Lung microvascular endothelial cell (primary cell): ENCODE results near the gene DNAH9. TPM values are rescaled to one million over a fixed set of nuclear protein-coding genes. Genes with fewer than 3 reads are reported as not detected.

Experiments used
- DNase-seq, 2 donors: peaks; one replicate each; pipeline versions ENCODE4 v3.0.0 to v3.0.0-alpha.2; 2010; ENCODE audit warnings: low read depth in 2 of 2
- total RNA-seq: library from RNA; depleted of rRNA; stranded (reverse); fragments of >200 nt; gene quantifications from 2 replicates; pipeline ENCODE4 v1.2.1, GENCODE V29; 2014

Gene DNAH9
- total RNA-seq, 1 donor from 2014 or later: not detected

- DNase-seq: no peak
Measured at GRCh38 chr17:11825572-11826209, 227.4 kb downstream of the DNAH9 start.

DNA sequence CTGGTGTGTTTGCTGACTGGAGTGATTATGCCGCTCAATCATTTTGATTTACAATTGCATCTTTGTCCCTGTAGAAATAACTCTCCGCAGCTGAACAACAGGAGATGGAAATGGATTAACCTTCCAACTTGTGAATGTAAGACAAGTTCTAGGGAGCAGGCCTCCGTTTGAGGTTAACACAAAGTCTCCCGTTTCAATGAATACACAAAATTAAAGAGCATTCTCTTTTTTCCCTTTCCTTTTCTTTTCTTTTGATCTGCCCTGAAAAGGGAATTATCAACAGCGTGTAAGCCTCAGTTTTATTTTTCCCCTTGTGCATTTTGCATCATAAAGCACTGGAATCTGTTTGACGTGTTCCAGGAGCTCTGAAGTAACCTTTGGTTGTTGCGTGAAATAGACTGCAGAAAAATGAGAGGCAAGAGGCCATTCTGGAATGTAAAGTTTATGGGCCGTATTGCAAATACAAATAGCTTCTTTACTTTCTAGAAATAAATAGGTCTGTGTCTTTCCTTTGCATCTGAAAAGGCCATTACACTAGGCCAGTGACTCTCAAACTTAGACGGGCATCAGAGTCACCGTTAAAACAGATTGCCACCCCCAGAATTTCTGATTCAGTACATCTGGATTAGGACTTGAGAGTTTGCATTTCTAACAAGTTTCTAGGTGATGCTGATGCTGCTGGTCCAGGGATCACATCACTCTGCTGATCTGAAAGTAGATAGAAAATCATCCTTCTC, 234.3 kb downstream of the DNAH9 start:
- DNase-seq: no peak

DNA sequence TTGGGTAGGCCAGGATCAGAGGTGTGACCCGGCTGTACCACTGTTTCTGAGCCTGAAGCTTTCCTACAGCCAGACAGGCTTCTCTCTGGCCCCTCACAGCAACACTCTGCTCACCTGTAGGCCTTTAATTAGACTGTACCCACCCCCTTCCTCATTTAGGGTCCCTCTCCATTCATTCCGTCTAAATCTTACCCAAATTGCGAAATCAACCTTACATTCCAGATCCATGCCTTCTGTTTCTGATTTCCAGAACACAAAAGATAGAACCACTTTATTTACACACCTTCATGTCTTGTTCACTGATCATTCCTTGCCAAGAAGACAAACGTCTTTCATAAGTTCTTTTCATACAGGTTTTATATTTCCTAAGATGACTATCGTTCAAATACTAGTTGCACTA, 238.2 kb downstream of the DNAH9 start:
- DNase-seq: no peak

GRCh38 chr17:11840052-11840451, 241.8 kb downstream of the DNAH9 start:
- no peak for DNase-seq

- DNase-seq: no peak
Measured at GRCh38 chr17:11840831-11841230, 242.6 kb downstream of the DNAH9 start.

GRCh38 chr17:11848330-11848729, 250.1 kb downstream of the DNAH9 start:
- DNase-seq: no peak

GRCh38 chr17:11852231-11852630, 254.0 kb downstream of the DNAH9 start:
- DNase-seq: no peak

DNA sequence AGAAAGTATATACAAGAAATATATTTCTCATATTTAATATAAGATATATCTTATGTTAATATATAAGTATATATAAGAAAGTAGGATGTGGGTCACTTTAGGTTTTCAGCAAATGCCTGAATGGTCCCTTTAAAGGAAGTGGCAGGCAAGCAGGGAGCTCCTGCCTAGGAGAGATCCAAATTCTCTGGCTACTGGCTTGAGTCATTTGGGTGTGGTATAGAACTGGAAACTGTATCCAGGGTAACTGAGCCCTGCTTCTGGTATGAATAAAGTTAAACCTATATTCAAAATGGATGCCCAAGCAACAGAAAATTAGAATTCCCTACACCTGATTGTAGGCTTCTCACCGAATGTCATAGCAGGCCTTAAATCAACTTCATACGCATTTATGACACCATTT, 254.6 kb downstream of the DNAH9 start:
- no peak for DNase-seq

DNA sequence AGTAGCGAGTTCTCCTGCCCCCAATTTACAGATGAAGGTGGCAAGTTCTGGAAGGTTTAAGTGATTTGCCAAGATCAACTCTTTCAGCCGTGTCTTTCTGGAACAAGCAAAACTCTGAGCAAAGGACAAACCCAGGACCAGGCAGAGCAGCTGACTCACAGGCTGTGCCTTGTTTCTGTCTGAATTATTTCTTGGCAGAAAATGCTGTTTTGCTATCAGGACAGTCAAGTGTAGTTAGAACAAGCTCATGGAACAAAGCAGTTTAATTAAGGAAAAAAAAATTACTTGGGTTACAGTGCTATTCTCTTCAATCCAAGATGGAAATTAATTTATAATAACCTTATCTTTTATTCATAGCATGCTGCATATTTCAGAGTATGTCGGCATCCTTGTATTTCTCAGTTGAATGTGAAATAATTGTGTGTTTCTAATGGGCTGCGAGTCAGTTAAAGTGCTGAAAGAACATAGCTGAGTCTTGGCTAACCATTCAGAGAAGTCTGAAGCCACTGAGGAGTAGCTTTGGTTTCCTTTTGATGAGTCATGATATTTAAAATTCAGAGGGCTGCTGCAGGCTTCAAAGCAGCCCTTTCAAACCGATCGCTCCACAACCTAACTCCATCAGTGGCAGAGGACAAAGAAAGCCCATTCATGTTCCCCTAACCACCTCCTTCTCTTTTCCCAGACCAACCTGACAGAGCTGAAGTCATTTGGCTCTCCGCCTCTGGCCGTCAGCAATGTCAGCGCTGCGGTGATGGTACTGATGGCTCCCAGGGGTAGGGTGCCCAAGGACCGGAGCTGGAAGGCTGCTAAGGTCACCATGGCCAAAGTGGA, 255.3 kb downstream of the DNAH9 start:
- no peak for DNase-seq

- no peak for DNase-seq
Measured at GRCh38 chr17:11855306-11855705, 257.0 kb downstream of the DNAH9 start.

DNA sequence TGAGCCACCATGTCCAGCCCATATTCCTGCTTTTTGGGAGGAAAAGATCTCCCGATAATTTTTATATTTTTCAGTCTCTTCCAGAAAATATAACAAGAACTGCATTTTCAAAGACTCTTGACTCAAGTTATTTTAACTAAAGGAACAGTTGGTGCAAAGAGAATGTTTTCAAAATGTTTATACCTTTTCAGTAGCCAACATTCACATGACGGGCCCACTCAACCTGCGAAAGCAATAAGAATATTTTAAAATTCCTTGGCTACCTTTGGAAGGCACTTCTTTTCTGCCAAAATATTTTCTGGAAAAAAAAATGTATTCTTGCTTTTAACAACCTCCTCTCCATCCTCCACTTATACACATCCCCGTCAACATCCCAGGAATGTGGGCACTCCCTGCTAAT, 258.7 kb downstream of the DNAH9 start:
- DNase-seq: no peak

DNA sequence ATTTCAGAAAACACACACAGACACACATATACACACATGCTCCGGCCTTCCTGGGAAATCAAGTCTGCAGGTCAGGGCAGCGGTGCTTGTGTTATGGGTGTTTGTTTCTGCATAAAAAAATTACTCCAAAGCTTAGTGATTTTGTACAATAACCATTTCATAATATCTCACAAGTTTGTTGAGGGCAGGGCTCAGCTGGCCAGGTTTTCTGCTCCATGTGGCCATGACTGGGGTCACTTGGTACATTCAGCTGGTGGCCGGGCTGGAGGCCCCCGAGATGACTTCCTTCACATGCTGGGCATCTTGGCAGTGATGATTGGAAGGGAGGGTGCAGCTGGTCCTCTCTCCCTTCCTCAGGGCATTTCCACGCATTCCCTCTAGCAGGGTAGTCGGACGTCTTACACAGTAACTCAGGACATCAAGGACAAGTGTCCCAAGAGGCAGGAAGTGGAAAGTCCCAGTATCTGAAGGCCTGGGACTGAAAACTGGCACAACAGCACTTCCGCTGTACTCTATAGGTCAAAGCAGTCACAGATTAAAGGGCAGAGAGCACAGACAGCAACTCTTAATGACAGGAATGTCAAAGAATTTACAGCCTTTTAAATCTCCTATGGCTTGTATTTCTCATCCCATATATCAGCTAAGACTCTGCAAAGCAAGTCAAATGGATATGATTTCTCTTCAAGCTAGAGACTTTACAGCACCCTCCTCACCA, 271.6 kb downstream of the DNAH9 start:
- no peak for DNase-seq

DNA sequence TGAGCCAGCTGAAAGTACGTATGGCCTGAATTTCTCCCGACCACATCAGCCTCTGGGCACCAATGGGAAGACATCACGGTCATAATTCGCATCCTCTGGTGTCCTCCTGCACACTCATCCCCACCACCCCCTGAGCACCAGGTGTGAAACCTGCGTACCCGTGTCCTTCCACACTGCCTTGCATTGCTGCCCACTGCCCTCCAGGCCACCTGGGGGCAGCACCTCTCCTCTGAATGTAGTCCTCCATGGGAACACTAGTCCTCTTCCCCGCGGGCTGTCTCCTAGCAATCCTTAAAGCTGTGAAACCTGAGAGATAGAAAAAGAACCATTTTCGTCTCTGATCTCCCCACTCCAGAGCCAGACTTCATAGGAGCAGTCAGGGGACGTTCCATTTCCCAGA, 273.5 kb downstream of the DNAH9 start:
- no peak for DNase-seq

- no peak for DNase-seq
Measured at GRCh38 chr17:11874756-11875155, 276.5 kb downstream of the DNAH9 start.

- DNase-seq: peak; percentile 14 to 60
Measured at GRCh38 chr17:11880714-11881113, 282.4 kb downstream of the DNAH9 start.

DNA sequence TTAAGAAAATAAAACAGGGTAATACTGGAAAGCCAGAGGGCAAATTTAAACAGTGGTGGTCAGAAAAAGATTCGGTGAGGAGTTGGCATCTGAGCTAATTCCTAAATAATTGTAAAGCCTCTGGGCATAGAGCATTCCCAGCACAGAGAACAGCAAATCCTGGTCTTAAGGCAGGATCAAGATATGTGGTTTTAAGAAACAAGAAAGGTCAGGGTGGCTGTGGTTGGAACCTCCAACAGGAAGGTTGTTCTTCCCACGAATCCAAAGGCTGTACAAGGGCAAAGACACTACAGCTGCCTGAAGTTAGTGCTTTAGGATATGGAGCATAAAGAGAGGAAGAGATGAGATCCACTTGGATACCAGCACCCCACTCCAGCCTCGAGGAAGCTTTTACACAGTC, 284.4 kb downstream of the DNAH9 start:
- DNase-seq: no peak

DNA sequence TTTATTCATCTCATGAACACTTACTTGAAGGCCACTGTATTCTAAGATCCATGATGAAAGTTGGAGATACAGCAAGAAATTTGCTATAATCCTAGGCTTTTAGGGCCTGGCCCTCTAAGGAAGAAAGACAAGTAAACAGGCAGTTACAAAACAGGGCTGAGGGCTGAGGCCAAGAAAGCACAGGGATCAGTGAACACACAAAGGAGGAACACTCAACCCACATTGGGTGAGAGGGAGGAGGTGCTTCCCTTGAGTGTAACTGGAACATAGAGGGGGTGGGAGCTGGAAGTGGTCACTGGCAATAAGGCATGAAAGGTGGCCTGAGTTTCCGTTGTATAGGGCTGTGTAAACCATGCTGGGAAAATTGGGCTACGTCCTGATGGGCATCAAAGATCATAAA, 286.8 kb downstream of the DNAH9 start:
- DNase-seq: peak in 1 of 2 donors; percentile 50

- no peak for DNase-seq
Measured at GRCh38 chr17:11889266-11889665, 291.0 kb downstream of the DNAH9 start.

DNA sequence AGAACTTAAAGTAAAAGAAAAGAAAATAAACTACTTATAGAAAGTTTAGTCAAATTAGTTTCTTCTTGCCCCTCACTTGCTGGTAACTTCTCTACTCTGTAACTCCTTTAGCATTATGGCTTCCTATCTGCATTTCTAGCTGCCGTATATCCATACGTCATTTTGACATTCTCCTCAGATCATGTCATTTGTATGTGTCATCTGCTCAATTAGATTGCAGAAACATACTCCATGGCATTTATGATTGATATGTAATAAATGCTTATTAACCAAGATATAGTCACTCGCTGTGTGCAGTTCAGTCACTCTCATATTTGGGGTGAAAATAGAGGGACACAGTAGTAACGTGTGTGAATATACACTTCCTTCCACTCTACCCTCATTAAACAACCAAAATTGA, 295.6 kb downstream of the DNAH9 start:
- DNase-seq: no peak

DNA sequence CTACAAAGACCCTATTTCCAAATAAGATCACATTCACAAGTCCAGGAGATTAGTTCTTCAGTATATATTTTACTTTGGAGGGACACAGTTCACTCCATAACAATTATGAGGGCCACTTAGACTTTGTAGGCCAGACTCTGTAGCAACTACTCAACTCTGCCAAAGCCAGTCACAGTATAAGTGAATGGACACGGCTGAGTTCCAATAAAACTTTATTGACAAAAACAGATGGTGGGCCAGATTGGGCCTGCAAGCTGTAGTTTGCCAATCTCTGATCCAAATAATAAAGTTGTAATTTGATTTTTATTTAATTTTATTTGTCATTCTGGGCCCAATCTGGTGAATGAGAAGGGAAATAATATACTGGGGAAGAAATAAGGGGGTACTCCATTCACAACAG, 297.9 kb downstream of the DNAH9 start:
- no peak for DNase-seq

DNA sequence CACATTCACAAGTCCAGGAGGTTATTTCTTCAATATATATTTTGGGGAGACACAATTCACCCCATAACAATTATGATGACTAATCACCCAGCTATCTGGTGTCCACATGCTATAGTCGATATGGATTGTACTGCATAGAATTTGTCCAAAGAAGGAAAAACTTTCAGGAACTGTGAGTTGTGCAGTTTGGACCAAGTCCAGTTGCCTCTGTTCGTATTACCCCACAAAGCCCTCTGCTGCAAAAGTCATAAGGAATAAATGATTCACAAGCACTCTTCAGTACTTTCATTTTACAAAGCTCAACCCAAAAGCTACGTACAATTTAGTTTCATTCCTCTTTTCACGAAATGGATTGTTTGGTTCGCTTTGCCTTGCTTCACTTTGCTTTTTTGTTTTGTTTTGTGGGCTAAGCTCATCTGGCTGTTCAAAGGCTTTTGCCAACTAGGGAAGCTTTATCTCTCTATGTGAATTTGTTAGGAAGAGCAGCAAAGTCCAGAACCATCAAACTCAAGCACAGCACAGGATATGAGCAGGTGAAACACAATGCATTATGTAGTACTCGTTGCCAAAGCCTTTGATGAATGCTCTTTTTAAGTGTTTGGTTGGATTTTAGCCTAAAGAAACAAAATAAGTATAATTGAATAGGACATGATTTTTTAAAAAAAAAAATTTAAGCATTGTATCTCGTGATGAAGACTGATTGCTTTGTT, 300.4 kb downstream of the DNAH9 start:
- DNase-seq: peak; percentile 33 to 65
